ENCODE measurements around the gene PROZ. TPM values are rescaled to one million over a fixed set of nuclear protein-coding genes. Genes with fewer than 3 reads are reported as not detected.

The PROZ gene
- total and polyA plus RNA-seq, 12 donors: 0.17 TPM; not detected in 11

GRCh38 chr13:113117335-113117872, 41.0 kb upstream of the PROZ start:
- Histone ChIP-seq H3K4me1 (replicated peaks in 1 of 2) (no peaks in the 10 kb centered on the region), H3K4me3 (no peak overlapping the region), H3K9me3 (replicated peaks in 1 of 3) (no peaks in the 10 kb centered on the region), H3K27me3 (no peaks in the 10 kb centered on the region), H3K36me3 (replicated peaks in 1 of 2) (no peaks in the 10 kb centered on the region), H3K27ac (no peak overlapping the region)
- TF ChIP-seq POLR2A (IDR thresholded peaks at IDR 0.05) (no peak), CTCF (IDR thresholded peaks at IDR 0.05) (no peak)
- intact Hi-C loops (cut with DNase I): no loop called here
- WGBS, 4 donors: 78 to 92% (median 87%) methylated on average over 8 to 24 of the region's 26 CpGs
- DNase-seq: peak in 2 of 7 donors; percentile 7 to 9

- H3K27ac ChIP-seq: no peak overlapping the region
- no peak overlapping the region for H3K4me3 ChIP-seq
- intact Hi-C loops (cut with DNase I): no loop called here
- no peaks in the 10 kb centered on the region for H3K27me3 ChIP-seq
- H3K4me1 ChIP-seq (replicated peaks in 1 of 2): no peaks in the 10 kb centered on the region
- 78 to 88% (median 85%) methylated on average over 8 to 9 of the region's 9 CpGs; no CpG with 5 or more reads in 1 of the 4 donors for WGBS, 4 donors
- DNase-seq: peak in 3 of 7 donors; percentile 2 to 11 (median 2)
- TF ChIP-seq POLR2A (IDR thresholded peaks at IDR 0.05) (no peak), CTCF (IDR thresholded peaks at IDR 0.05) (no peak)
- no peaks in the 10 kb centered on the region for H3K36me3 ChIP-seq (replicated peaks in 1 of 2)
- no peaks in the 10 kb centered on the region for H3K9me3 ChIP-seq (replicated peaks in 1 of 3)
Measured at GRCh38 chr13:113117911-113118260, 40.6 kb upstream of the PROZ start.

GRCh38 chr13:113118261-113119021, 40.0 kb upstream of the PROZ start:
- H3K27ac ChIP-seq: no peak overlapping the region
- TF ChIP-seq CTCF (IDR thresholded peaks at IDR 0.05) (no peak), POLR2A (IDR thresholded peaks at IDR 0.05) (no peak)
- H3K27me3 ChIP-seq: no peaks in the 10 kb centered on the region
- intact Hi-C loops (cut with DNase I): no loop called here
- H3K9me3 ChIP-seq (replicated peaks in 1 of 3): no peaks in the 10 kb centered on the region
- WGBS, 4 donors: 84 to 94% (median 90%) methylated on average over 26 to 42 of the region's 42 CpGs
- DNase-seq: peak in 3 of 7 donors; percentile 8 to 37 (median 9)
- H3K4me3 ChIP-seq: no peak overlapping the region
- no peaks in the 10 kb centered on the region for H3K4me1 ChIP-seq (replicated peaks in 1 of 2)
- H3K36me3 ChIP-seq (replicated peaks in 1 of 2): no peaks in the 10 kb centered on the region

GRCh38 chr13:113119166-113119821, 39.2 kb upstream of the PROZ start:
- TF ChIP-seq POLR2A (IDR thresholded peaks at IDR 0.05): no peak
- no peak for TF ChIP-seq CTCF (IDR thresholded peaks at IDR 0.05)
- peak in 3 of 7 donors; percentile 3 to 42 (median 8) for DNase-seq
- Histone ChIP-seq H3K27ac (no peak overlapping the region), H3K4me1 (replicated peaks in 1 of 2) (no peaks in the 10 kb centered on the region), H3K27me3 (no peaks in the 10 kb centered on the region), H3K36me3 (replicated peaks in 1 of 2) (no peaks in the 10 kb centered on the region), H3K9me3 (replicated peaks in 1 of 3) (no peaks in the 10 kb centered on the region), H3K4me3 (no peak overlapping the region)
- intact Hi-C loops (cut with DNase I): no loop called here
- 79 to 87% (median 81%) methylated on average over 16 of the region's 16 CpGs for WGBS, 4 donors
